HFFc6 (cell line): ENCODE measurements around the gene AIFM3. TPM values are rescaled to one million over a fixed set of nuclear protein-coding genes. Genes with fewer than 3 reads are reported as not detected.

ENCODE experiments used
- DNase-seq: peaks from one replicate; pipeline ENCODE4 v3.0.0-alpha.2; 2018
- H3K27ac Mint-ChIP-seq: 2 replicates; pipeline ENCODE4 v1.8.0; 2020; ENCODE audit warnings: mild to moderate bottlenecking, mixed read lengths
- H3K27me3 Mint-ChIP-seq: 2 replicates; pipeline ENCODE4 v1.8.0; 2021; ENCODE audit warnings: mild to moderate bottlenecking, moderate library complexity, mixed read lengths; ENCODE audit not compliant: insufficient read depth
- H3K36me3 Mint-ChIP-seq: 2 replicates; pipeline ENCODE4 v1.8.0; 2021; ENCODE audit warnings: low read depth, mixed read lengths
- H3K4me1 Mint-ChIP-seq: 2 replicates; pipeline ENCODE4 v1.8.0; 2020; ENCODE audit warnings: low read depth, mixed read lengths
- H3K4me3 Mint-ChIP-seq: 2 replicates; pipeline ENCODE4 v1.8.0; 2020; ENCODE audit warnings: mild to moderate bottlenecking, moderate library complexity, mixed read lengths
- H3K9me3 Mint-ChIP-seq: 2 replicates; pipeline ENCODE4 v1.8.0; 2020; ENCODE audit warnings: mild to moderate bottlenecking, mixed read lengths
- CTCF ChIP-seq: fragments of 200-600 bp; sonication (generic); IDR thresholded peaks from 2 replicates; pipeline ENCODE4 v1.5.0; 2021; ENCODE audit warnings: antibody characterized with exemption, mild to moderate bottlenecking
- total RNA-seq, 6 experiments: library from RNA; stranded (reverse); fragmentation: NEBNext Ultra II Directional; extraction: Animal tissue kit (Norgen Biotek cat#: 25700); gene quantifications; 2 replicates in 1 of 6; 3 replicates in 5 of 6; pipeline ENCODE4 v1.2.3, GENCODE V29; 2021

The AIFM3 gene
- total RNA-seq, 6 experiments from 2014 or later: 0.15 to 0.51 (median 0.31) TPM; not detected in 3

GRCh38 chr22:21014726-21015465 is 47.8 kb downstream of the AIFM3 start, which contains the start of gene P2RX6:
P2RX6 (plus strand) TSS chr22:21015165; CDS start chr22:21015175, 10 bp downstream.
- no peaks in the 10 kb centered on the region for H3K9me3 Mint-ChIP-seq
- peak within 1 kb of the TSS; percentile 95 for H3K27ac Mint-ChIP-seq
- DNase-seq: peak; percentile 47
- peaks cover 28% of the 10 kb centered on the region for H3K4me1 Mint-ChIP-seq
- H3K27me3 Mint-ChIP-seq: peaks cover 7% of the 10 kb centered on the region
- no peaks in the 10 kb centered on the region for H3K36me3 Mint-ChIP-seq
- no peak for TF ChIP-seq CTCF
- H3K4me3 Mint-ChIP-seq: peak within 1 kb of the TSS; percentile 92

- H3K27ac Mint-ChIP-seq: peak overlapping the region; percentile 95
- no peak for DNase-seq
- H3K9me3 Mint-ChIP-seq: no peaks in the 10 kb centered on the region
- peak overlapping the region; percentile 92 for H3K4me3 Mint-ChIP-seq
- H3K27me3 Mint-ChIP-seq: peaks cover 7% of the 10 kb centered on the region
- no peaks in the 10 kb centered on the region for H3K36me3 Mint-ChIP-seq
- no peak for TF ChIP-seq CTCF
- peaks cover 28% of the 10 kb centered on the region for H3K4me1 Mint-ChIP-seq
These were observed 48.5 kb downstream of the AIFM3 start for GRCh38 chr22:21015466-21016006.

GRCh38 chr22:21016644-21017420 is 49.8 kb downstream of the AIFM3 start:
- TF ChIP-seq CTCF: no peak
- H3K36me3 Mint-ChIP-seq: no peaks in the 10 kb centered on the region
- peaks cover 7% of the 10 kb centered on the region for H3K27me3 Mint-ChIP-seq
- no peaks in the 10 kb centered on the region for H3K9me3 Mint-ChIP-seq
- no peak for DNase-seq
- peaks cover 28% of the 10 kb centered on the region for H3K4me1 Mint-ChIP-seq
- no peak overlapping the region for H3K4me3 Mint-ChIP-seq
- 0 out of 2 replicates have a peak overlapping the region, but pooled peaks have one; percentile 7 for H3K27ac Mint-ChIP-seq

GRCh38 chr22:21018314-21018713 is 51.3 kb downstream of the AIFM3 start:
- DNase-seq: no peak
- no peaks in the 10 kb centered on the region for H3K36me3 Mint-ChIP-seq
- no peak overlapping the region for H3K4me3 Mint-ChIP-seq
- peaks cover 7% of the 10 kb centered on the region for H3K27me3 Mint-ChIP-seq
- H3K9me3 Mint-ChIP-seq: no peaks in the 10 kb centered on the region
- peaks cover 26% of the 10 kb centered on the region for H3K4me1 Mint-ChIP-seq
- no peak for TF ChIP-seq CTCF
- H3K27ac Mint-ChIP-seq: no peak overlapping the region

GRCh38 chr22:21020802-21021429 is 53.9 kb downstream of the AIFM3 start:
- Mint-ChIP-seq H3K27me3 (peaks cover 7% of the 10 kb centered on the region), H3K27ac (no peak overlapping the region), H3K9me3 (no peaks in the 10 kb centered on the region), H3K36me3 (no peaks in the 10 kb centered on the region), H3K4me1 (no peaks in the 10 kb centered on the region; the same call in 1 of the 2 replicates), H3K4me3 (no peak overlapping the region)
- no peak for DNase-seq
- TF ChIP-seq CTCF: peak; percentile 71
